ENCODE measurements around the gene GRM8.

GRCh38 chr7:127256041-127256725, 3.4 kb upstream of the GRM8 start:
- TF ChIP-seq CTCF (conservative IDR thresholded peaks at IDR 0.05; ENCODE audit: low read length): no peak
- no peak for TF ChIP-seq EZH2phosphoT487 (IDR thresholded peaks at IDR 0.05; ENCODE audit: borderline replicate concordance, low read depth, low read length)
